MM.1S (cell line): ENCODE results near the gene DAD1.

Experiments used
- DNase-seq: peaks from one replicate; pipeline ENCODE4 v3.0.0-alpha.2; 2015
- H2AFZ ChIP-seq: fragments of 300-600 bp; sonication (generic); 2 replicates; pipeline ENCODE4 v1.6.0; 2016; ENCODE audit warnings: antibody characterized with exemption, low read length
- H3F3A ChIP-seq: fragments of 300-600 bp; sonication (generic); 2 replicates; pipeline ENCODE4 v1.6.1; 2016; ENCODE audit warnings: mild to moderate bottlenecking, antibody characterized with exemption, low read length, moderate library complexity, mixed read lengths; ENCODE audit not compliant: insufficient read depth
- H3K27ac ChIP-seq: fragments of 300-600 bp; sonication (generic); 2 replicates; pipeline ENCODE4 v1.5.1; 2016; ENCODE audit warnings: mild to moderate bottlenecking, low read length
- H3K27me3 ChIP-seq: fragments of 300-600 bp; sonication (generic); replicated peaks from 2 replicates; pipeline ENCODE4 v1.6.0; 2016; ENCODE audit warnings: low read length; ENCODE audit not compliant: insufficient read depth
- H3K36me3 ChIP-seq: fragments of 300-600 bp; sonication (generic); replicated peaks from 2 replicates; pipeline ENCODE4 v1.6.1; 2016; ENCODE audit warnings: mild to moderate bottlenecking, low read length, mixed read lengths; ENCODE audit not compliant: insufficient read depth
- H3K4me1 ChIP-seq: fragments of 300-600 bp; sonication (generic); 2 replicates; pipeline ENCODE4 v1.6.1; 2016; ENCODE audit warnings: low read length, mixed read lengths
- H3K4me2 ChIP-seq: fragments of 300-600 bp; sonication (generic); 2 replicates; pipeline ENCODE4 v1.6.0; 2016; ENCODE audit warnings: low read depth, low read length
- H3K4me3 ChIP-seq: fragments of 300-600 bp; sonication (generic); 2 replicates; pipeline ENCODE4 v1.5.1; 2016; ENCODE audit warnings: low read length, mixed read lengths
- H3K79me2 ChIP-seq: fragments of 300-600 bp; sonication (generic); 2 replicates; pipeline ENCODE4 v1.6.1; 2016; ENCODE audit warnings: mixed run types, low read length, mixed read lengths
- H3K9ac ChIP-seq: fragments of 300-600 bp; sonication (generic); 2 replicates; pipeline ENCODE4 v1.6.1; 2016; ENCODE audit warnings: low read length, mixed read lengths
- H3K9me2 ChIP-seq: fragments of 300-600 bp; sonication (generic); replicated peaks from 2 replicates; pipeline ENCODE4 v1.6.1; 2016; ENCODE audit warnings: mild to moderate bottlenecking, low read length, mixed read lengths; ENCODE audit not compliant: insufficient read depth
- H3K9me3 ChIP-seq: fragments of 300-600 bp; sonication (generic); replicated peaks from 2 replicates; pipeline ENCODE4 v1.6.1; 2016; ENCODE audit warnings: mild to moderate bottlenecking, low read length, mixed read lengths; ENCODE audit not compliant: insufficient read depth
- H4K20me1 ChIP-seq: fragments of 300-600 bp; sonication (generic); 2 replicates; pipeline ENCODE4 v1.6.1; 2016; ENCODE audit warnings: mild to moderate bottlenecking, low read length, moderate library complexity, mixed read lengths; ENCODE audit not compliant: insufficient read depth
- EZH2 ChIP-seq: fragments of 300-600 bp; sonication (generic); optimal IDR thresholded peaks from 2 replicates; pipeline ENCODE3; 2017; ENCODE audit warnings: low read depth, mild to moderate bottlenecking, antibody characterized with exemption, low read length, mixed read lengths
- EZH2phosphoT487 ChIP-seq: fragments of 300-600 bp; sonication (generic); IDR thresholded peaks from 2 replicates; pipeline ENCODE4 v1.6.1; 2018; ENCODE audit warnings: antibody characterized with exemption, low read length
- TF ChIP-seq, protein P1 (sequence below): fragments of 300-600 bp; sonication (generic); IDR thresholded peaks from 2 replicates; pipeline ENCODE4 v1.5.1; 2016; ENCODE audit warnings: antibody characterized with exemption, low read length, mixed read lengths

The DAD1 gene

DNA sequence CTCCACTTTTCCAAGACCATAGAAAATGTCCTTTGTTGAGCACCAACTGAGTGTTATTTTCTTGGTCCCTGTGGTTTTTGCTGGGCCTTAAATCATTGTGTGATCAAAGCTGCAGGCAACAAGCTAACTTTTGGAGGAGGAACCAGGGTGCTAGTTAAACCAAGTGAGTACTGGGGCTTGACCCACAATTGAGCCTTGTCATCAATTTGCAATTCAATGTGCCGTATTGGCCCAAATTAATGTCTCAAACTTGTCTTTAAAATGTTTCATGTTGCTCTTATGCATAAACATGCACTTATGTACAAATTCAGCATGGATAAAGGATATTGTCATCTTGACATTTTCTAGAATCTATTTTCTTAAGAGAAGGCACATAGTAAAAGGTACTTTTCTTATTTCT, 62.3 kb downstream of the DAD1 start:
- Histone ChIP-seq H3K4me3 (no peak overlapping the region), H3K9me2 (no peaks in the 10 kb centered on the region), H3K9ac (no peak overlapping the region), H4K20me1 (no peaks in the 10 kb centered on the region), H3K36me3 (no peaks in the 10 kb centered on the region), H3K4me2 (no peak overlapping the region), H3K79me2 (no peaks in the 10 kb centered on the region), H3F3A (no peaks in the 10 kb centered on the region), H3K4me1 (peaks cover 8% of the 10 kb centered on the region; the same call in 1 of the 2 replicates), H3K27me3 (no peaks in the 10 kb centered on the region), H3K27ac (no peak overlapping the region), H3K9me3 (no peaks in the 10 kb centered on the region), H2AFZ (no peak overlapping the region)
- DNase-seq = no peak
- TF ChIP-seq, protein P1, sequence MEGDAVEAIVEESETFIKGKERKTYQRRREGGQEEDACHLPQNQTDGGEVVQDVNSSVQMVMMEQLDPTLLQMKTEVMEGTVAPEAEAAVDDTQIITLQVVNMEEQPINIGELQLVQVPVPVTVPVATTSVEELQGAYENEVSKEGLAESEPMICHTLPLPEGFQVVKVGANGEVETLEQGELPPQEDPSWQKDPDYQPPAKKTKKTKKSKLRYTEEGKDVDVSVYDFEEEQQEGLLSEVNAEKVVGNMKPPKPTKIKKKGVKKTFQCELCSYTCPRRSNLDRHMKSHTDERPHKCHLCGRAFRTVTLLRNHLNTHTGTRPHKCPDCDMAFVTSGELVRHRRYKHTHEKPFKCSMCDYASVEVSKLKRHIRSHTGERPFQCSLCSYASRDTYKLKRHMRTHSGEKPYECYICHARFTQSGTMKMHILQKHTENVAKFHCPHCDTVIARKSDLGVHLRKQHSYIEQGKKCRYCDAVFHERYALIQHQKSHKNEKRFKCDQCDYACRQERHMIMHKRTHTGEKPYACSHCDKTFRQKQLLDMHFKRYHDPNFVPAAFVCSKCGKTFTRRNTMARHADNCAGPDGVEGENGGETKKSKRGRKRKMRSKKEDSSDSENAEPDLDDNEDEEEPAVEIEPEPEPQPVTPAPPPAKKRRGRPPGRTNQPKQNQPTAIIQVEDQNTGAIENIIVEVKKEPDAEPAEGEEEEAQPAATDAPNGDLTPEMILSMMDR = no peak
- TF ChIP-seq EZH2phosphoT487 (no peak), EZH2 (no peak)

DNA sequence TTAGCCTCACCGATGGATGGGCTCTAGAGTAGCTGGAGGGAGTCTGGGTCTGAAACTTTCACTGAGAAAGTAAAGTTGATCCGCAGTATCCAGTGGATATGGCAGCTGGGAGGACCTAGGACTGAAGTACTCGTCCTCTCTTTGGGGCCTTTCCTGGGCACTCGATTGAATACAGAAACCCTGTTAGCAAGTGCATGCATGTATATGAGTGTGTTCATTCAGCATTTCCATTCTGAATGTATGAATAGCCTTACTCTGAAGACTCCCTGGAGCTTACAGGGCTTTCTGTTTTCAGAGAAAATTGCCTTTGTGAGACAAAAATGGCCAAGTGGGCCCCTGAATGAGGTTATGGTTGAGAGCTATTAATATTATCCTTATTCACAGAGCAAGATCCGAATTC, 62.8 kb downstream of the DAD1 start:
- Histone ChIP-seq H3K4me3 (no peak overlapping the region), H3K9me2 (no peaks in the 10 kb centered on the region), H3K36me3 (no peaks in the 10 kb centered on the region), H3K4me1 (peaks cover 3% of the 10 kb centered on the region; the same call in 1 of the 2 replicates), H3K9me3 (no peaks in the 10 kb centered on the region), H3K9ac (no peak overlapping the region), H3K27me3 (no peaks in the 10 kb centered on the region), H3K4me2 (no peak overlapping the region), H4K20me1 (no peaks in the 10 kb centered on the region), H3F3A (no peaks in the 10 kb centered on the region), H3K27ac (no peak overlapping the region), H3K79me2 (no peaks in the 10 kb centered on the region), H2AFZ (no peak overlapping the region)
- TF ChIP-seq EZH2 (no peak), EZH2phosphoT487 (no peak)
- TF ChIP-seq, protein P1 = no peak
- no peak for DNase-seq

DNA sequence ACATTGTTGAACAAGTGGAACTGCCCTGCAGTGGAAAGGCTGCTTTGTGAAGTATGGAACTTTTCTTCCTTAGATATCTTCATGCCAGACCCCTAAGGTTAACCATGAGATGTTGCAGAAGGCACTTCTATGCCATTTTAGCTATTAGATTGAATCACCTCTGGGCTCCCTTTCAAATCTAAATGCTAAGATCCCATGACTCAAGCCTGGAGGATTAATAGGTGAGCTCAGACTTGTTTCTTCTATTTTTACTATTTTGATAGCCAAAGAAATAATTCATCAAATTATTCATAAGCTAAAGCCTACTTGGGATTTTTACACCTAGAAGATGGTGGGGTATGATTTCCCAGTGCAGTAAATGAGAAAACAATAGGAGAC, 64.3 kb downstream of the DAD1 start:
- H3K4me2 ChIP-seq = no peak overlapping the region
- no peak overlapping the region for H2AFZ ChIP-seq
- DNase-seq = no peak
- no peaks in the 10 kb centered on the region for H4K20me1 ChIP-seq
- no peaks in the 10 kb centered on the region for H3K36me3 ChIP-seq
- TF ChIP-seq, protein P1 = no peak
- TF ChIP-seq EZH2 (no peak), EZH2phosphoT487 (no peak)
- no peaks in the 10 kb centered on the region for H3K9me2 ChIP-seq
- no peaks in the 10 kb centered on the region for H3F3A ChIP-seq
- H3K79me2 ChIP-seq = no peaks in the 10 kb centered on the region
- H3K27me3 ChIP-seq = no peaks in the 10 kb centered on the region
- H3K4me1 ChIP-seq = no peaks in the 10 kb centered on the region
- H3K27ac ChIP-seq = no peak overlapping the region
- H3K4me3 ChIP-seq = no peak overlapping the region
- no peak overlapping the region for H3K9ac ChIP-seq
- H3K9me3 ChIP-seq = no peaks in the 10 kb centered on the region
